ENCODE measurements around the gene UGT1A5. TPM values are rescaled to one million over a fixed set of nuclear protein-coding genes. Genes with fewer than 3 reads are reported as not detected.

Gene UGT1A5
- total and polyA plus RNA-seq, 2 of the 8 experiments (the other 6 are each of a cell fraction or from before 2014, with no cell fraction given), result not detected

DNA sequence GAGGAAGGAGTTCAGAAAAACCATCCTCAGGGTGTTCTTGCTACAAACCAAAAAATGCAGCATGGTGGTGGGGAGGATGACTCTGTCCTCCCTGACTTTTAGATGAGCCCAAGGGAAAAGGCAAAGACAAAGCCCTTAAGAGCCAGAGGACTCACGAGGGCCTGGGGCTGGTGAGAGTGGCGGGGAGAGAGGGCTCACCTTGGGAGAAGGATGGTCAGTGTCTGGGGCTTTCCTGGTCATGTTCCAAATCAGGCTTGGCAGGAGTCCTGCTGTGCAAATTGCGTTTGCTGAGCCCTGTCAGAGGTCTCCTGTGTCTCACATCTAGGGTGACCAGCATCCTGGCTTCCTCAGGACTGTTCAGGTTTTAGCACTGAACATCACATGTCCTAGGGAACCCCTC is 52.1 kb downstream of the UGT1A5 start (continued):
- TF ChIP-seq, protein P1, sequence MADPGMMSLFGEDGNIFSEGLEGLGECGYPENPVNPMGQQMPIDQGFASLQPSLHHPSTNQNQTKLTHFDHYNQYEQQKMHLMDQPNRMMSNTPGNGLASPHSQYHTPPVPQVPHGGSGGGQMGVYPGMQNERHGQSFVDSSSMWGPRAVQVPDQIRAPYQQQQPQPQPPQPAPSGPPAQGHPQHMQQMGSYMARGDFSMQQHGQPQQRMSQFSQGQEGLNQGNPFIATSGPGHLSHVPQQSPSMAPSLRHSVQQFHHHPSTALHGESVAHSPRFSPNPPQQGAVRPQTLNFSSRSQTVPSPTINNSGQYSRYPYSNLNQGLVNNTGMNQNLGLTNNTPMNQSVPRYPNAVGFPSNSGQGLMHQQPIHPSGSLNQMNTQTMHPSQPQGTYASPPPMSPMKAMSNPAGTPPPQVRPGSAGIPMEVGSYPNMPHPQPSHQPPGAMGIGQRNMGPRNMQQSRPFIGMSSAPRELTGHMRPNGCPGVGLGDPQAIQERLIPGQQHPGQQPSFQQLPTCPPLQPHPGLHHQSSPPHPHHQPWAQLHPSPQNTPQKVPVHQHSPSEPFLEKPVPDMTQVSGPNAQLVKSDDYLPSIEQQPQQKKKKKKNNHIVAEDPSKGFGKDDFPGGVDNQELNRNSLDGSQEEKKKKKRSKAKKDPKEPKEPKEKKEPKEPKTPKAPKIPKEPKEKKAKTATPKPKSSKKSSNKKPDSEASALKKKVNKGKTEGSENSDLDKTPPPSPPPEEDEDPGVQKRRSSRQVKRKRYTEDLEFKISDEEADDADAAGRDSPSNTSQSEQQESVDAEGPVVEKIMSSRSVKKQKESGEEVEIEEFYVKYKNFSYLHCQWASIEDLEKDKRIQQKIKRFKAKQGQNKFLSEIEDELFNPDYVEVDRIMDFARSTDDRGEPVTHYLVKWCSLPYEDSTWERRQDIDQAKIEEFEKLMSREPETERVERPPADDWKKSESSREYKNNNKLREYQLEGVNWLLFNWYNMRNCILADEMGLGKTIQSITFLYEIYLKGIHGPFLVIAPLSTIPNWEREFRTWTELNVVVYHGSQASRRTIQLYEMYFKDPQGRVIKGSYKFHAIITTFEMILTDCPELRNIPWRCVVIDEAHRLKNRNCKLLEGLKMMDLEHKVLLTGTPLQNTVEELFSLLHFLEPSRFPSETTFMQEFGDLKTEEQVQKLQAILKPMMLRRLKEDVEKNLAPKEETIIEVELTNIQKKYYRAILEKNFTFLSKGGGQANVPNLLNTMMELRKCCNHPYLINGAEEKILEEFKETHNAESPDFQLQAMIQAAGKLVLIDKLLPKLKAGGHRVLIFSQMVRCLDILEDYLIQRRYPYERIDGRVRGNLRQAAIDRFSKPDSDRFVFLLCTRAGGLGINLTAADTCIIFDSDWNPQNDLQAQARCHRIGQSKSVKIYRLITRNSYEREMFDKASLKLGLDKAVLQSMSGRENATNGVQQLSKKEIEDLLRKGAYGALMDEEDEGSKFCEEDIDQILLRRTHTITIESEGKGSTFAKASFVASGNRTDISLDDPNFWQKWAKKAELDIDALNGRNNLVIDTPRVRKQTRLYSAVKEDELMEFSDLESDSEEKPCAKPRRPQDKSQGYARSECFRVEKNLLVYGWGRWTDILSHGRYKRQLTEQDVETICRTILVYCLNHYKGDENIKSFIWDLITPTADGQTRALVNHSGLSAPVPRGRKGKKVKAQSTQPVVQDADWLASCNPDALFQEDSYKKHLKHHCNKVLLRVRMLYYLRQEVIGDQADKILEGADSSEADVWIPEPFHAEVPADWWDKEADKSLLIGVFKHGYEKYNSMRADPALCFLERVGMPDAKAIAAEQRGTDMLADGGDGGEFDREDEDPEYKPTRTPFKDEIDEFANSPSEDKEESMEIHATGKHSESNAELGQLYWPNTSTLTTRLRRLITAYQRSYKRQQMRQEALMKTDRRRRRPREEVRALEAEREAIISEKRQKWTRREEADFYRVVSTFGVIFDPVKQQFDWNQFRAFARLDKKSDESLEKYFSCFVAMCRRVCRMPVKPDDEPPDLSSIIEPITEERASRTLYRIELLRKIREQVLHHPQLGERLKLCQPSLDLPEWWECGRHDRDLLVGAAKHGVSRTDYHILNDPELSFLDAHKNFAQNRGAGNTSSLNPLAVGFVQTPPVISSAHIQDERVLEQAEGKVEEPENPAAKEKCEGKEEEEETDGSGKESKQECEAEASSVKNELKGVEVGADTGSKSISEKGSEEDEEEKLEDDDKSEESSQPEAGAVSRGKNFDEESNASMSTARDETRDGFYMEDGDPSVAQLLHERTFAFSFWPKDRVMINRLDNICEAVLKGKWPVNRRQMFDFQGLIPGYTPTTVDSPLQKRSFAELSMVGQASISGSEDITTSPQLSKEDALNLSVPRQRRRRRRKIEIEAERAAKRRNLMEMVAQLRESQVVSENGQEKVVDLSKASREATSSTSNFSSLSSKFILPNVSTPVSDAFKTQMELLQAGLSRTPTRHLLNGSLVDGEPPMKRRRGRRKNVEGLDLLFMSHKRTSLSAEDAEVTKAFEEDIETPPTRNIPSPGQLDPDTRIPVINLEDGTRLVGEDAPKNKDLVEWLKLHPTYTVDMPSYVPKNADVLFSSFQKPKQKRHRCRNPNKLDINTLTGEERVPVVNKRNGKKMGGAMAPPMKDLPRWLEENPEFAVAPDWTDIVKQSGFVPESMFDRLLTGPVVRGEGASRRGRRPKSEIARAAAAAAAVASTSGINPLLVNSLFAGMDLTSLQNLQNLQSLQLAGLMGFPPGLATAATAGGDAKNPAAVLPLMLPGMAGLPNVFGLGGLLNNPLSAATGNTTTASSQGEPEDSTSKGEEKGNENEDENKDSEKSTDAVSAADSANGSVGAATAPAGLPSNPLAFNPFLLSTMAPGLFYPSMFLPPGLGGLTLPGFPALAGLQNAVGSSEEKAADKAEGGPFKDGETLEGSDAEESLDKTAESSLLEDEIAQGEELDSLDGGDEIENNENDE (IDR thresholded peaks at IDR 0.05; ENCODE audit: insufficient replicate concordance, low read length), result no peak
- TF ChIP-seq SP1 (IDR thresholded peaks at IDR 0.05; ENCODE audit: low read depth, low read length) (no peak), POU5F1 (IDR thresholded peaks at IDR 0.05; ENCODE audit: low read depth, low read length) (no peak), TEAD4 (IDR thresholded peaks at IDR 0.05; ENCODE audit: low read depth, low read length) (no peak), PHF8 (conservative IDR thresholded peaks at IDR 0.05; ENCODE audit: low read depth, low read length) (no peak), KDM1A (IDR thresholded peaks at IDR 0.05; ENCODE audit: borderline replicate concordance, low read length) (no peak), BRCA1 (IDR thresholded peaks at IDR 0.05; ENCODE audit: low read depth, low read length) (no peak), TAF1 (IDR thresholded peaks at IDR 0.05; ENCODE audit: low read depth, low read length) (no peak), CHD1 (IDR thresholded peaks at IDR 0.05; ENCODE audit: low read depth, low read length) (no peak), KDM5A (IDR thresholded peaks at IDR 0.05; ENCODE audit: low read length) (no peak)

All from H1 (cell line).